ENCODE data around the gene MSANTD1. TPM values are rescaled to one million over a fixed set of nuclear protein-coding genes. Genes with fewer than 3 reads are reported as not detected.

MSANTD1 gene
- total and polyA plus RNA-seq, 2 of the 8 experiments (the other 6 are each of a cell fraction or from before 2014, with no cell fraction given): 0.23 to 0.45 TPM

DNA sequence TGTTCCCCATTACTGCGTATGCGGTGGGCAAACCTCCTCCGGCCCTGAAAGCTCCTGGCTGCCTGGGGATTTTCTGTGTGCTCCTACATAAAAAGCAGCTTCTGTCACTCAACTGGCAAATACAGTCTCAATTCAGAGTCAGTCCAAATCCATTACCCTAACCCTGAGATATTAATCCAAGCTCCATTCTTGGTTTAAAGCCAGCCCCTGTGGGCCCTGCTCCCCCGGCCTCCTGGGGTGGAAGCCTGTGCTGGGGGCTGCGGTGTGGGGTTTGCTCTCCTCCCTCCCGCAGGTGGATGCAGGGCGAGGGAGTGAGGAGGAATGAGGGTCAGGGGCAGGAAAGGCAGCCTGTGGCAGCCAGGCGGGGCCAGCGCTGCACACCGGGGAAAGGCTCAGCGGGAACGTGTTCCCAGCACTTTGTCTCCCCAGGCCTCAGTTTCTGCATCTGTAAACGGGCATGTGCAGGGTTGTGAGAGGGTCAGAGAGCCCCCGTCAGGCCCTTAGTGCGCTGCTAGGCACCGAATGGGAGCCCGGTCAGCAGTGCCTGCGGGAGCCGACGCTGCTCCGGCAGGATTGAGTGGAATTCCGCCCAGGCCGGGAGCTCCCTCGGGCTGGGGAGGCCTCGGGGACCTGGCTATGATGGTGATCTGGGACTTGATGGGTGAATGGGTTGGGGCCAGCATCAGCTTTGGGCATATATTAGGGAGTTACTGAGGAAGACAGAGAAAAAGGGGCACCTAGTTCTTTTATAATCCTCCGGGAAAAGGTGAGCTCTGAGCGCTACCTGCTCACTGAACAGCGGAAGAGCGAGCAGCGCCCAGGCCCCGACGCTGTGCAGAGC is 37.6 kb downstream of the MSANTD1 start:
- peaks cover 0 to 7% (median 3%) of the 10 kb centered on the region in 4 experiments; a peak in 5 of 7 replicates for H3K4me1 ChIP-seq (replicated peaks in 1 of 4; ENCODE audit: control insufficient read depth in 3 of 4, insufficient read depth in 4 of 4, low read length in 3 of 4)
- peak in 1 of 2 experiments; percentile 47 for DNase-seq (ENCODE audit: low read depth in 1 of 2, low spot score in 2 of 2)

More for the DNA sequence above, 37.6 kb downstream of the MSANTD1 start:
- Histone ChIP-seq H4K8ac (ENCODE audit: extremely low read depth, insufficient read depth, low read length) (no peak overlapping the region; the same call in 1 of the 2 replicates), H3K4me3 (ENCODE audit: extremely low read depth in 1 of 4, insufficient read depth in 2 of 4, low read depth in 3 of 4, low read length in 4 of 4) (no peak overlapping the region), H3K4ac (replicated peaks; ENCODE audit: insufficient read length, low read depth, low read length) (no peak overlapping the region), H3K4me2 (ENCODE audit: insufficient read depth in 1 of 2, low read depth in 2 of 2, low read length in 2 of 2) (no peak overlapping the region), H3K79me2 (ENCODE audit: control insufficient read depth in 1 of 2, insufficient read depth in 2 of 2, low read length in 2 of 2) (no peaks in the 10 kb centered on the region), H4K20me1 (replicated peaks in 1 of 2; ENCODE audit: control insufficient read depth in 1 of 2, insufficient read depth in 2 of 2, low read length in 2 of 2) (no peaks in the 10 kb centered on the region), H3K27ac (ENCODE audit: low read depth, low read length) (no peak overlapping the region), H2BK20ac (ENCODE audit: low read length) (no peak overlapping the region), H2BK15ac (ENCODE audit: low read length) (no peak overlapping the region), H2BK5ac (ENCODE audit: low read depth, low read length) (no peak overlapping the region), H3K56ac (replicated peaks; ENCODE audit: insufficient read length, low read depth, low read length) (no peak overlapping the region), H3K9me3 (ENCODE audit: insufficient read depth in 2 of 2, low read depth in 1 of 2, low read length in 1 of 2) (no peaks in the 10 kb centered on the region; a peak in 1 of 4 replicates), H3K9ac (replicated peaks in 1 of 4; ENCODE audit: extremely low read depth in 1 of 4, low read depth in 3 of 4, low read length in 3 of 4) (no peak overlapping the region), H2AFZ (ENCODE audit: low read length) (no peak overlapping the region), H3K36me3 (ENCODE audit: control insufficient read depth in 2 of 4, insufficient read depth in 4 of 4, low read length in 3 of 4) (no peaks in the 10 kb centered on the region), H3K18ac (ENCODE audit: extremely low read depth, low read length) (no peak overlapping the region), H4K91ac (replicated peaks; ENCODE audit: insufficient read length, low read length) (no peak overlapping the region), H4K5ac (ENCODE audit: insufficient read length, low read depth, low read length) (no peak overlapping the region), H3K14ac (ENCODE audit: insufficient read length) (no peak overlapping the region), H2BK120ac (replicated peaks; ENCODE audit: low read depth, low read length) (no peak overlapping the region), H3K27me3 (replicated peaks in 1 of 4; ENCODE audit: control insufficient read depth in 3 of 4, extremely low read depth in 1 of 4, insufficient read depth in 3 of 4, low read length in 3 of 4) (peaks cover 0 to 7% (median 1%) of the 10 kb centered on the region in 4 experiments; a peak in 3 of 7 replicates), H2AK5ac (ENCODE audit: low read depth, low read length) (no peak overlapping the region), H2BK12ac (ENCODE audit: low read depth, low read length) (no peak overlapping the region), H3K23me2 (ENCODE audit: low read depth, low read length) (0 out of 2 replicates have a peak, but pooled peaks cover 2% of the 10 kb centered on the region), H3K23ac (ENCODE audit: insufficient read length) (no peak overlapping the region), H3K79me1 (ENCODE audit: low read depth, low read length) (no peaks in the 10 kb centered on the region)
- no peak for FAIRE-seq
- CTCF ChIA-PET (ENCODE audit: partially characterized antibody): interaction anchor here (0.9 to 1.1 kb wide), 2 partner anchors 14 to 35 kb away, joined by 3 to 4 read pairs; no protein-coding TSS in a partner anchor
- POLR2A ChIA-PET (ENCODE audit: partially characterized antibody): interaction anchor here (1.1 kb wide), 1 partner anchor 40 kb away, joined by 3 read pairs; no protein-coding TSS in a partner anchor
- WGBS, 2 experiments (ENCODE audit: extremely low coverage in 1 of 2, insufficient coverage in 1 of 2, insufficient read length in 1 of 2, insufficient replicate concordance in 2 of 2, low coverage in 1 of 2, low lambda C conversion rate in 2 of 2, missing lambda C conversion rate in 1 of 2): 93% methylated on average over 32 of the region's 32 CpGs; no CpG with 5 or more reads in 1 of the 2 experiments
- no peak for TF ChIP-seq RAD21 (IDR thresholded peaks at IDR 0.05 in 1 of 2, conservative IDR thresholded peaks at IDR 0.05 in 1 of 2; ENCODE audit: low read depth in 2 of 2, low read length in 2 of 2)
- no peak for TF ChIP-seq EGR1 (IDR thresholded peaks at IDR 0.05; ENCODE audit: borderline replicate concordance, low read depth, low read length)

All from H1 (cell line).